Right lobe of liver (tissue), 6 donors: ENCODE results near the gene CALD1. TPM values are rescaled to one million over a fixed set of nuclear protein-coding genes. Genes with fewer than 3 reads are reported as not detected.

Experiments used
- ATAC-seq, 4 donors: fragments of 200-7000 bp; cut with Tn5 transposase; one replicate each; pipeline ENCODE4 v1.9.1; 2020; ENCODE audit warnings: mild to moderate bottlenecking in 4 of 4, moderate library complexity in 4 of 4
- DNase-seq, 3 donors: peaks; one replicate each; pipeline ENCODE4 v3.0.0-alpha.2; 2020
- H3K27ac ChIP-seq, 3 donors: fragments of 200-600 bp; one replicate each; pipeline ENCODE4 v1.8.0; 2022
- H3K27me3 ChIP-seq, 2 donors: fragments of 200-600 bp; one replicate each; pipeline ENCODE4 v1.8.0; 2022
- H3K36me3 ChIP-seq, 4 donors: fragments of 200-600 bp; sonication (generic) in 1 of 4; one replicate each; pipeline versions ENCODE4 v1.5.1 to v1.8.0; 2017 to 2022; ENCODE audit warnings: control low read depth in 1 of 4
- H3K4me1 ChIP-seq, 4 donors: fragments of 200-600 bp; sonication (generic) in 1 of 4; one replicate each; pipeline versions ENCODE4 v1.5.1 to v1.8.0; 2017 to 2022; ENCODE audit warnings: control low read depth in 1 of 4
- H3K4me3 ChIP-seq, 3 donors: fragments of 200-600 bp; one replicate each; pipeline ENCODE4 v1.8.0; 2022
- H3K9me3 ChIP-seq, 4 donors: fragments of 200-600 bp; sonication (generic) in 1 of 4; one replicate each; pipeline versions ENCODE4 v1.5.1 to v1.8.0; 2017 to 2022; ENCODE audit warnings: control low read depth in 1 of 4
- CTCF ChIP-seq, 4 donors: fragments of 200-600 bp in 3 of 4; fragments of 450-650 bp in 1 of 4; IDR thresholded peaks; one replicate each; pipeline versions ENCODE4 v1.5.1 to v1.8.0; 2016 to 2022; ENCODE audit warnings: antibody characterized with exemption in 4 of 4, mild to moderate bottlenecking in 2 of 4
- POLR2A ChIP-seq: fragments of 450-650 bp; IDR thresholded peaks from one replicate; pipeline ENCODE4 v1.6.1; 2017; ENCODE audit warnings: antibody characterized with exemption, mild to moderate bottlenecking
- WGBS: methylation state at CpG from one replicate; pipeline ENCODE4 v1.1.6; 2018; ENCODE audit warnings: low coverage, low lambda C conversion rate; ENCODE audit not compliant: insufficient coverage; ENCODE audit errors: missing lambda C conversion rate; 5-methylcytosine and 5-hydroxymethylcytosine counted together
- intact Hi-C, 2 donors: fragments of 100-400 bp; cut with DNase I; formaldehyde crosslinking; loops; one replicate each; pipeline versions ENCODE4 v1.11.2 to v1.14.1; 2022
- total RNA-seq, 6 experiments: library from RNA; depleted of rRNA in 2 of 6; stranded (reverse); fragments of >200 nt in 2 of 6; fragmentation: NEBNext Ultra II Directional in 3 of 6; extraction: Animal tissue kit (Norgen Biotek cat#: 25700) in 3 of 6; gene quantifications; one replicate each; pipeline versions ENCODE4 v1.1.0 to v1.2.4, GENCODE V29; 2016 to 2023
- donor health status: DM: no; HTN: yes; CAD: no.
- donor health status: DM: no; HTN: no; CAD: no.
- donor health status: DM: no; HTN: no; CAD: no.
- donor health status: DM: no; HTN: yes; CAD: no.
- donor health status: DM: no; HTN: yes; CAD: no.

The CALD1 gene
- total RNA-seq, 6 experiments from 2014 or later = 110 to 181 (median 131) TPM

GRCh38 chr7:134814730-134815364 lies 35.4 kb downstream of the CALD1 start:
- H3K36me3 ChIP-seq = no peaks in the 10 kb centered on the region
- no peaks in the 10 kb centered on the region for H3K4me1 ChIP-seq
- ATAC-seq = no peak
- intact Hi-C loops = no loop called here
- no peaks in the 10 kb centered on the region for H3K27me3 ChIP-seq
- WGBS = 79% methylated on average over 4 of the region's 4 CpGs
- no peak for DNase-seq
- TF ChIP-seq POLR2A (no peak), CTCF (IDR thresholded peaks at IDR 0.05) (no peak)
- H3K27ac ChIP-seq = no peak overlapping the region
- no peak overlapping the region for H3K4me3 ChIP-seq
- no peaks in the 10 kb centered on the region for H3K9me3 ChIP-seq

- no peak for ATAC-seq
- H3K27ac ChIP-seq = no peak overlapping the region
Observed at GRCh38 chr7:134818613-134819345, 39.3 kb downstream of the CALD1 start.

GRCh38 chr7:134819401-134819800 lies 40.0 kb downstream of the CALD1 start:
- no peaks in the 10 kb centered on the region for H3K36me3 ChIP-seq
- H3K4me3 ChIP-seq = no peak overlapping the region
- 80% methylated on average over 4 of the region's 4 CpGs for WGBS
- intact Hi-C loops = no loop called here
- no peak for DNase-seq
- TF ChIP-seq POLR2A = no peak
- no peak for TF ChIP-seq CTCF (IDR thresholded peaks at IDR 0.05)
- no peak for ATAC-seq
- H3K27me3 ChIP-seq = no peaks in the 10 kb centered on the region
- H3K27ac ChIP-seq = no peak overlapping the region
- no peaks in the 10 kb centered on the region for H3K4me1 ChIP-seq
- no peaks in the 10 kb centered on the region for H3K9me3 ChIP-seq

More at GRCh38 chr7:134818613-134819345, 39.3 kb downstream of the CALD1 start:
- no peak overlapping the region for H3K4me3 ChIP-seq
- WGBS = 83% methylated on average over 7 of the region's 9 CpGs
- H3K27me3 ChIP-seq = no peaks in the 10 kb centered on the region
- no peaks in the 10 kb centered on the region for H3K36me3 ChIP-seq
- DNase-seq = no peak
- no peaks in the 10 kb centered on the region for H3K9me3 ChIP-seq
- intact Hi-C loops = no loop called here
- no peaks in the 10 kb centered on the region for H3K4me1 ChIP-seq
- TF ChIP-seq CTCF (IDR thresholded peaks at IDR 0.05) (no peak), POLR2A (no peak)

DNA sequence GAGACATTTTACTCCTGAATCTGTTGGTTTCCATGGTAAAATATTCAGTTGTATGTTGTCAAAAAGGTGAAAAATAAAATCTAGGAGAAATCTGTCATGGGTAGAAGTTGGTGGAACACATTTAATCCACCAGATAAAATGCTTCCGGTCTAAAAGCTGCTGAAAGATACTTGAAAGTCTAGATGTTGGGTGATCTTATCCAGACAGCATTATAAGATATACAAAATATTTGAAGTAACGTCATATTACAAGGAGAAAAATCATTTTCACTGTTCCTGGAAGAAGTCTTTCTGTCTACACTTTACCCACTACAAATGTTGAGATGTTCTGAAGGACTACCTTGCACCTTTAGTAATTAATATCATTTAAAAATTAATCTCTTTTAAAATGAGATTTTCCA lies 40.9 kb downstream of the CALD1 start:
- Histone ChIP-seq H3K4me1 (no peaks in the 10 kb centered on the region), H3K4me3 (no peak overlapping the region), H3K27me3 (no peaks in the 10 kb centered on the region), H3K36me3 (no peaks in the 10 kb centered on the region), H3K9me3 (no peaks in the 10 kb centered on the region), H3K27ac (no peak overlapping the region)
- WGBS = 54% methylated on average over 2 of the region's 2 CpGs
- intact Hi-C loops = no loop called here
- ATAC-seq = no peak
- TF ChIP-seq POLR2A (no peak), CTCF (IDR thresholded peaks at IDR 0.05) (no peak)
- no peak for DNase-seq
